ENCODE measurements around the gene ARID2. TPM values are rescaled to one million over a fixed set of nuclear protein-coding genes. Genes with fewer than 3 reads are reported as not detected.

ARID2 gene
- total RNA-seq, 4 donors from 2014 or later: 32.1 to 79.1 (median 41.5) TPM

DNA sequence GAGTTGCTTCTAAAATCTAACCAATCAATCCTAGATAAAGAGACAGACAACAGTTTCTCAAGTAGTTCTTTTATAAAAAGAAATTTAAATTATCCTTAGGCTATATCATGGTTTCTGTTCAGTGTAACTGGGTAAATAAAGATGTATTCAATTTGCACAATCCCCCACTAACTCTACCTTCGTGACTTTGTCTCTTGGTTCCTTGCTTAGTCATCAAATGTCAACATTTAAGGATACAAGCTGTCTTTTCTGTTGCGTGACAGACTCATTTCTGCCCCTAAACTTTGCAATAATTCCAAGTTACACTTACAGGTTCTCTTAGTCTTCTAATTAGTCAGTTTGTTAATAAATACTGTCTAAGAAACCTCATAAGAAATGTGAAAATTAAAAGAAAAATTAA is 210.3 kb downstream of the ARID2 start:
- TF ChIP-seq POLR2AphosphoS5 (IDR thresholded peaks at IDR 0.05): no peak
- TF ChIP-seq, protein P1, sequence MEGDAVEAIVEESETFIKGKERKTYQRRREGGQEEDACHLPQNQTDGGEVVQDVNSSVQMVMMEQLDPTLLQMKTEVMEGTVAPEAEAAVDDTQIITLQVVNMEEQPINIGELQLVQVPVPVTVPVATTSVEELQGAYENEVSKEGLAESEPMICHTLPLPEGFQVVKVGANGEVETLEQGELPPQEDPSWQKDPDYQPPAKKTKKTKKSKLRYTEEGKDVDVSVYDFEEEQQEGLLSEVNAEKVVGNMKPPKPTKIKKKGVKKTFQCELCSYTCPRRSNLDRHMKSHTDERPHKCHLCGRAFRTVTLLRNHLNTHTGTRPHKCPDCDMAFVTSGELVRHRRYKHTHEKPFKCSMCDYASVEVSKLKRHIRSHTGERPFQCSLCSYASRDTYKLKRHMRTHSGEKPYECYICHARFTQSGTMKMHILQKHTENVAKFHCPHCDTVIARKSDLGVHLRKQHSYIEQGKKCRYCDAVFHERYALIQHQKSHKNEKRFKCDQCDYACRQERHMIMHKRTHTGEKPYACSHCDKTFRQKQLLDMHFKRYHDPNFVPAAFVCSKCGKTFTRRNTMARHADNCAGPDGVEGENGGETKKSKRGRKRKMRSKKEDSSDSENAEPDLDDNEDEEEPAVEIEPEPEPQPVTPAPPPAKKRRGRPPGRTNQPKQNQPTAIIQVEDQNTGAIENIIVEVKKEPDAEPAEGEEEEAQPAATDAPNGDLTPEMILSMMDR (IDR thresholded peaks at IDR 0.05): no peak
- TF ChIP-seq POLR2A (IDR thresholded peaks at IDR 0.05): no peak
- TF ChIP-seq EP300 (IDR thresholded peaks at IDR 0.05): no peak
- WGBS: 94% methylated on average over 2 of the region's 2 CpGs
- Histone ChIP-seq H3K36me3 (peaks cover 41% of the 10 kb centered on the region), H3K27me3 (no peaks in the 10 kb centered on the region), H3K27ac (no peak overlapping the region), H3K4me3 (no peak overlapping the region), H3K9me3 (no peaks in the 10 kb centered on the region), H3K4me1 (no peaks in the 10 kb centered on the region)
- DNase-seq (ENCODE audit: low spot score in 2 of 2): no peak

- no peak overlapping the region for H3K27ac ChIP-seq
- no peak for DNase-seq (ENCODE audit: low spot score in 2 of 2)
- H3K4me3 ChIP-seq: no peak overlapping the region
- no peaks in the 10 kb centered on the region for H3K9me3 ChIP-seq
- no peaks in the 10 kb centered on the region for H3K27me3 ChIP-seq
- peaks cover 79% of the 10 kb centered on the region for H3K36me3 ChIP-seq
- TF ChIP-seq POLR2AphosphoS5 (IDR thresholded peaks at IDR 0.05) (no peak), POLR2A (IDR thresholded peaks at IDR 0.05) (no peak)
- TF ChIP-seq, protein P1 (IDR thresholded peaks at IDR 0.05): no peak
- WGBS: 97% methylated on average over 1 of the region's 1 CpG
- no peaks in the 10 kb centered on the region for H3K4me1 ChIP-seq
Measured at GRCh38 chr12:45944771-45945170, 215.3 kb downstream of the ARID2 start.

- Histone ChIP-seq H3K27me3 (no peaks in the 10 kb centered on the region), H3K27ac (no peak overlapping the region), H3K36me3 (peaks cover 71% of the 10 kb centered on the region), H3K4me3 (no peak overlapping the region), H3K9me3 (no peaks in the 10 kb centered on the region), H3K4me1 (no peaks in the 10 kb centered on the region)
- 88% methylated on average over 1 of the region's 1 CpG for WGBS
- TF ChIP-seq EP300 (IDR thresholded peaks at IDR 0.05): no peak
- TF ChIP-seq POLR2A (IDR thresholded peaks at IDR 0.05): no peak
- no peak for TF ChIP-seq POLR2AphosphoS5 (IDR thresholded peaks at IDR 0.05)
- TF ChIP-seq, protein P1 (IDR thresholded peaks at IDR 0.05): no peak
- no peak for DNase-seq (ENCODE audit: low spot score in 2 of 2)
Measured at GRCh38 chr12:45946435-45946834, 216.9 kb downstream of the ARID2 start.

GRCh38 chr12:45948546-45948945 is 219.0 kb downstream of the ARID2 start:
- Histone ChIP-seq H3K27me3 (no peaks in the 10 kb centered on the region), H3K4me1 (no peaks in the 10 kb centered on the region), H3K4me3 (no peak overlapping the region), H3K9me3 (no peaks in the 10 kb centered on the region), H3K27ac (no peak overlapping the region), H3K36me3 (peaks cover 60% of the 10 kb centered on the region)
- no peak for DNase-seq (ENCODE audit: low spot score in 2 of 2)
- TF ChIP-seq POLR2A (IDR thresholded peaks at IDR 0.05): no peak
- TF ChIP-seq EP300 (IDR thresholded peaks at IDR 0.05): no peak
- TF ChIP-seq, protein P1 (IDR thresholded peaks at IDR 0.05): no peak
